Left renal pelvis (tissue), 4 donors: ENCODE results near the gene ZFP92. TPM values are rescaled to one million over a fixed set of nuclear protein-coding genes. Genes with fewer than 3 reads are reported as not detected.

ENCODE experiments used
- DNase-seq, 4 donors: peaks; one replicate each; pipeline ENCODE4 v3.0.0-alpha.2; 2013; ENCODE audit warnings: low read depth in 4 of 4, low spot score in 3 of 4
- polyA plus RNA-seq, 4 donors: library from polyadenylated mRNA; unstranded; fragments of 120-200 nt; gene quantifications; one replicate each; pipeline ENCODE4 v1.2.1, GENCODE V29; 2013; ENCODE audit not compliant: insufficient read length in 4 of 4

ZFP92 gene
- polyA plus RNA-seq, 4 donors, result 0.31 to 1.2 (median 0.90) TPM

DNA sequence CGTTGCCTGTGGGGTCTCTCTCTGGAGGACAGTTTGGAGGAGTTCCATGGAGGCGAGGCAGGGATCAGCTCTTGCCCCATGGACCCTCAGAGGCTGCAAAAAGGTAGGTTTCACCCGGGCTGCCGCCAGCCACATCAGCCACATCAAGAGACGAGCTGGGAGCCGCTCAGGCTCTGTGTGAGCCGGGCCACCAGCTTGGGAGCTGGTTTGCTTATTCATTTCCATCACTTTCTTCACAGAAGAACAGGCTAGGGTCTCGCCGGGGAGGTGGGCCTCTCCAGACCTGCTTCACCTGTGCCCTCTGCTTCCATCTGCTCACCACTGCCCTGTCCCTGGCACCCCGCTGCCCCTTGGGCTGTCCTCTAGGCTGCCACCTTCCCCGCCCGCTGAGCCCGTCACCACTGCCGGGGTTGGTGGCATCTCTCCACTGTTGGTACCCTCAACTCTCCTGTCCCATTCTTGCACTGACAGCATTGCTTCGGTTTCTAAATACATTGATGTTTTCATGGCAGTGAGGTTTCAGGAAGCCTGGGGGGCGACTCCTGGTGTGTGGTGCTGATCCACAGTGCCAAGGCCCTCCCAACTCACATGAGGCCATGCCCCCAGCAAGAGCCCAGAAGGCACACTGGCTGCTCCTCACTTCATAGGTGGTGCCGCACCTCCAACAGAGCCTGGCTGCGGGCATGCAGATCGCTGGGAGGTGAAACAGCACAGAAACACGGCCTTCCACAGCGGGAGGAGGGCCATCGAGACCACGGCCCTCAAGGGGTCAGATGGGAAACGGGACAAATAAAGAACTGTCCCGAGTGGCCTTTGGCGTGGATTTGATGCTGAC lies 39.1 kb downstream of the ZFP92 start:
- DNase-seq, result no peak

DNA sequence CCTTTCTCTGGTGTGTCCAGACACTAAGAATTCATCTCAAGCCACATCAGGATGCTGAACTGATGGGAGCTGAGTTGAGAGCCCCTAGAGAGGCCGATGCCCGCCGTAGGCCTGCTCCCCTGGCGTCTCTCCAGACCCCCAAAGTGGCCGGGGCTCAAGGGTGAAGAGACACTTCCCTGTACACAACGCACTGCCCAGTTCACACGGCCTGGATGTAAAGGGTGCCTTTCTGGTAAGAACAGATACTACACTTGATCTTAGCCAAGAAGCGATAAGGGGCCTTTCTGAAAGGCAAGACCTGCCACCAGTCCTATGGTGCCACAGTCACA lies 39.6 kb downstream of the ZFP92 start:
- DNase-seq, result no peak

GRCh38 chrX:153454901-153455550 lies 43.8 kb downstream of the ZFP92 start:
- no peak for DNase-seq

DNA sequence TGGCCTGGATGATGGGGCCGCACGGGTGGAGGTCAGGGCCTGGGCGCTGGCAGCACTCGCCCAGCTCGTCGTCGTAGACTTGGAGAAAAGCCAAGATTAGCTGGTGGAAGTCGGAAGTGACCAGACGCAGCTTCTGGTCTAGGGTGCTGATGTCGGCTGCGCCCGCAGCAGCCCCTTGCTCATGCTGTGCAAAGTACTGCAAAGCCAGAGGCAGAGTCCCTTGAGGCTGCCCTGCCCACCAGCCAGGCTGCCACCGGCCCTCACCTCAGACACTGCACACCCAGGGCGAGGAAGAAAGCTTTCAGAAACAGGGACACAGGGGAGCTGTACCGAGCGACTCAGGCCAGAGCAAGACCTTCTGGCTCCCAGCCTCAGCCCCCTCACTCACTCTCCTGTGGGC lies 44.3 kb downstream of the ZFP92 start:
- DNase-seq, result no peak

DNA sequence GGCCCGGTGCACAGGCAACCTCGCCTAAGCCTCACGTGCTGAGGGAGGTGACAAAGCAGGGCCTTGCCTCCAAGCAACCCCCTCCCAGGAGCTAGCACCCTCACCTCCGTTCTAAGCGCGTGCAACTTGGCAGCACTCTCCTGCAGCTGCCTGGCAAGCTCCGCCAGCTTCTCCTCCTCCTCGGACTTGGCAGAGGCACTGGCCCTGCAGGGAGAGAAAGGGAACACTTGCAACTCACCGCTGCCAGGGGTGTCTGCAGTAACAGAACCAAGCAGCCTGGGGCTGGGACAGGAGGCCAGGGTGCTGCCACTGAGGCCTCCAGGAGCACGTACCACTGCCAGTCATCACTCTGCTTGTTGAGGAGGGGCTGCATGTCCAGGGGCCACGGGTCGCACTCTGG lies 44.9 kb downstream of the ZFP92 start:
- DNase-seq, result no peak

DNA sequence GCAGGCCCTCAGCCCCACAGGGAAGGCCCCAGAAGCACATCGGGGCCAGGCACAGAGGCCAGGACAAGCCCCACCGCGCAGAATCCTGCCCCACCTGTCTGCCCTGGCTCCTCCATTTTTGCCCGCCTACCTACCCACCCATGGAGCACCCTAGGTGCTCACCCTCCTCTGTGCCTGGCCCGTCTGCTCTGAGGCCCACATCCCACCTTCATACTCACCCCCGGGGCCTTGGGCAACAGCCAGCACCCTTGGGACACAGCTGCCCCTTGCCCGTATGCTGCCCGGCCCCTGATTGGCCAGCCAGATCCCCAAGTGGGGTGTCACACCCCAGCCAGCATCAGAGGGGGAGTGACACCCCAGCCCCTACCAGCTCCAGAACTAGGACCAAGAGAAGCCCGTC lies 45.4 kb downstream of the ZFP92 start:
- no peak for DNase-seq

- DNase-seq, result no peak
Measured at GRCh38 chrX:153457136-153457825, 46.0 kb downstream of the ZFP92 start.

DNA sequence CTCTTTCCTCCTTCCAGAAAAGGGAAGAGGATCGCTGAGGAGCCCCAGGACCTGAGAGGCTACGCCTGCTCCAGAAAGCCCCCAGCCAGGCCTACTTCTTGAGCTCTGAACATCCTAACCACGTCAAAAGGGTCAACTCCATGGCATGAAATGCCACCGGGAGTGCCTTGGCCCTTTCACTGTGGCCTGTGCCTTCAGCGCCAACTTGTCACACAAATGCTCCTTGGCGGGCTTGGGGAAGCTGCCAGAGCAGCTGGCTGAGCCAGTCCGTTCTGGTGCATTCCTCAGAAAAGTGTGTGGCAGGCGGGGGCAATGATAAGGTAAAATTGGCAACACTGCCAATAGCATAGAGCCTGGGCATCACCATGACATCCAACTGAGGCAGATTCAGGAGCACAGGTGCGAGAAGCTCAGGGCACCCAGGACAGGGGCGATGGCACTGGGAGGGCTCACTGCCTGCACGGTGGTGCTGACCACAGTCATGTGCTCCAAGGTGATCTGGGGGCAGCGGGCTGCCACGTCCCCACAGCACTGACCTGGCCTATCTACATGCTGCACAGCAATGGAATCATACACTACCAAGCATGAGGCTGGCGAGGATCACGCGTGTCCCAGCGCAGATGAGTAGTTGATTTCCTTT lies 46.7 kb downstream of the ZFP92 start:
- DNase-seq, result no peak

- no peak for DNase-seq
Measured at GRCh38 chrX:153458476-153458875, 47.2 kb downstream of the ZFP92 start.

- no peak for DNase-seq
Measured at GRCh38 chrX:153459986-153460385, 48.7 kb downstream of the ZFP92 start.

- DNase-seq, result no peak
Measured at GRCh38 chrX:153460826-153461225, 49.6 kb downstream of the ZFP92 start.

Other genes with a start within 250 kb of the ZFP92 start
- gene MAGEA1, start 232.2 kb upstream of the ZFP92 start, polyA plus RNA-seq, result not detected
- under 1 TPM; 0.04 to 0.14 (median 0.10) TPM for gene PNMA6F, start 89.7 kb upstream of the ZFP92 start, polyA plus RNA-seq
- 10 to 100 TPM; 17.6 to 20.0 (median 19.3) TPM for gene ZNF275, start 77.3 kb upstream of the ZFP92 start, polyA plus RNA-seq
- not detected for gene PNMA6E, start 10.1 kb upstream of the ZFP92 start, polyA plus RNA-seq
- gene TREX2, start 34.6 kb downstream of the ZFP92 start, polyA plus RNA-seq, result under 1 TPM; 0.14 to 0.53 (median 0.35) TPM
- 10 to 100 TPM; 20.5 to 25.8 (median 25.5) TPM for gene HAUS7, start 59.1 kb downstream of the ZFP92 start, polyA plus RNA-seq
- gene BGN, start 83.5 kb downstream of the ZFP92 start, polyA plus RNA-seq, result 100 to 1,000 TPM; 114 to 218 (median 181) TPM
- gene ATP2B3, start 106.2 kb downstream of the ZFP92 start, polyA plus RNA-seq, result under 1 TPM; 0.10 to 0.32 (median 0.22) TPM
- gene CCNQ, start 187.7 kb downstream of the ZFP92 start, polyA plus RNA-seq, result 10 to 100 TPM; 13.5 to 20.7 (median 17.9) TPM
- gene DUSP9, start 235.7 kb downstream of the ZFP92 start, polyA plus RNA-seq, result 10 to 100 TPM in 3 of 4 donors, 1 to 10 TPM in 1; 2.7 to 52.1 (median 44.9) TPM